ENCODE measurements around the gene SPTBN4.

- TF ChIP-seq CTCF (IDR thresholded peaks at IDR 0.05; ENCODE audit: insufficient read depth, low read length, poor library complexity, severe bottlenecking) (no peak), EZH2phosphoT487 (conservative IDR thresholded peaks at IDR 0.05; ENCODE audit: low read length) (no peak)
Observed at GRCh38 chr19:40525234-40526051, 58.6 kb downstream of the SPTBN4 start.

Measured in SU-DHL-6 (cell line).